ENCODE results near the gene MID1. TPM values are rescaled to one million over a fixed set of nuclear protein-coding genes. Genes with fewer than 3 reads are reported as not detected.

Gene MID1
- total and polyA plus RNA-seq, 4 donors = 3.4 to 34.7 (median 19.0) TPM

GRCh38 chrX:10611441-10612090 is 8.8 kb downstream of the MID1 start:
- ATAC-seq (ENCODE audit: low FRiP score) (no peak), DNase-seq (no peak)
- no peaks in the 10 kb centered on the region for H3K9me3 ChIP-seq (ENCODE audit: control insufficient read depth, low read length)
- 36 to 39% methylated on average over 4 of the region's 4 CpGs for WGBS, 2 donors
- intact Hi-C loops (cut with DNase I) = no loop called here
- no peaks in the 10 kb centered on the region for H3K27me3 ChIP-seq (ENCODE audit: control insufficient read depth in 1 of 2, insufficient read depth in 2 of 2, low read length in 1 of 2)
- H3K36me3 ChIP-seq (ENCODE audit: control insufficient read depth in 1 of 2, insufficient read depth in 2 of 2, low read length in 1 of 2) = no peaks in the 10 kb centered on the region
- H3K4me1 ChIP-seq (ENCODE audit: control insufficient read depth in 1 of 2, insufficient read depth in 2 of 2, low read length in 2 of 2) = no peaks in the 10 kb centered on the region
- H3K4me3 ChIP-seq (ENCODE audit: low read length in 2 of 2) = no peak overlapping the region
- no peak overlapping the region for H3K27ac ChIP-seq (ENCODE audit: low read depth in 1 of 2, low read length in 2 of 2)

GRCh38 chrX:10608099-10608498 is 12.3 kb downstream of the MID1 start:
- H3K9me3 ChIP-seq (ENCODE audit: control insufficient read depth, low read length) = no peaks in the 10 kb centered on the region
- intact Hi-C loops (cut with DNase I) = no loop called here
- DNase-seq (no peak), ATAC-seq (ENCODE audit: low FRiP score) (no peak)
- no peaks in the 10 kb centered on the region for H3K36me3 ChIP-seq (ENCODE audit: control insufficient read depth in 1 of 2, insufficient read depth in 2 of 2, low read length in 1 of 2)
- no peak overlapping the region for H3K4me3 ChIP-seq (ENCODE audit: low read length in 2 of 2)
- no peaks in the 10 kb centered on the region for H3K27me3 ChIP-seq (ENCODE audit: control insufficient read depth in 1 of 2, insufficient read depth in 2 of 2, low read length in 1 of 2)
- 68 to 86% methylated on average over 3 of the region's 3 CpGs for WGBS, 2 donors
- H3K27ac ChIP-seq (ENCODE audit: low read depth in 1 of 2, low read length in 2 of 2) = no peak overlapping the region
- H3K4me1 ChIP-seq (ENCODE audit: control insufficient read depth in 1 of 2, insufficient read depth in 2 of 2, low read length in 2 of 2) = no peaks in the 10 kb centered on the region

GRCh38 chrX:10607233-10607632 is 13.2 kb downstream of the MID1 start:
- no peaks in the 10 kb centered on the region for H3K36me3 ChIP-seq (ENCODE audit: control insufficient read depth in 1 of 2, insufficient read depth in 2 of 2, low read length in 1 of 2)
- no peaks in the 10 kb centered on the region for H3K27me3 ChIP-seq (ENCODE audit: control insufficient read depth in 1 of 2, insufficient read depth in 2 of 2, low read length in 1 of 2)
- no peak for ATAC-seq (ENCODE audit: low FRiP score)
- no peaks in the 10 kb centered on the region for H3K9me3 ChIP-seq (ENCODE audit: control insufficient read depth, low read length)
- no peak for DNase-seq
- H3K4me1 ChIP-seq (ENCODE audit: control insufficient read depth in 1 of 2, insufficient read depth in 2 of 2, low read length in 2 of 2) = no peaks in the 10 kb centered on the region
- intact Hi-C loops (cut with DNase I) = no loop called here
- WGBS, 2 donors = 90 to 99% methylated on average over 2 of the region's 2 CpGs
- H3K4me3 ChIP-seq (ENCODE audit: low read length in 2 of 2) = no peak overlapping the region
- no peak overlapping the region for H3K27ac ChIP-seq (ENCODE audit: low read depth in 1 of 2, low read length in 2 of 2)

- Histone ChIP-seq H3K27me3 (ENCODE audit: control insufficient read depth in 1 of 2, insufficient read depth in 2 of 2, low read length in 1 of 2) (no peaks in the 10 kb centered on the region), H3K9me3 (ENCODE audit: control insufficient read depth, low read length) (no peaks in the 10 kb centered on the region), H3K36me3 (ENCODE audit: control insufficient read depth in 1 of 2, insufficient read depth in 2 of 2, low read length in 1 of 2) (no peaks in the 10 kb centered on the region), H3K27ac (ENCODE audit: low read depth in 1 of 2, low read length in 2 of 2) (no peak overlapping the region), H3K4me1 (ENCODE audit: control insufficient read depth in 1 of 2, insufficient read depth in 2 of 2, low read length in 2 of 2) (no peaks in the 10 kb centered on the region), H3K4me3 (ENCODE audit: low read length in 2 of 2) (no peak overlapping the region)
- ATAC-seq (ENCODE audit: low FRiP score) (no peak), DNase-seq (no peak)
- intact Hi-C loops (cut with DNase I) = no loop called here
- WGBS, 2 donors = 35 to 43% methylated on average over 3 of the region's 3 CpGs
Observed at GRCh38 chrX:10603612-10604011, 16.8 kb downstream of the MID1 start.

GRCh38 chrX:10602646-10603045 is 17.7 kb downstream of the MID1 start:
- H3K27ac ChIP-seq (ENCODE audit: low read depth in 1 of 2, low read length in 2 of 2) = no peak overlapping the region
- H3K4me1 ChIP-seq (ENCODE audit: control insufficient read depth in 1 of 2, insufficient read depth in 2 of 2, low read length in 2 of 2) = no peaks in the 10 kb centered on the region
- no peak overlapping the region for H3K4me3 ChIP-seq (ENCODE audit: low read length in 2 of 2)
- 56 to 62% methylated on average over 2 of the region's 2 CpGs for WGBS, 2 donors
- no peaks in the 10 kb centered on the region for H3K9me3 ChIP-seq (ENCODE audit: control insufficient read depth, low read length)
- intact Hi-C loops (cut with DNase I) = no loop called here
- no peaks in the 10 kb centered on the region for H3K36me3 ChIP-seq (ENCODE audit: control insufficient read depth in 1 of 2, insufficient read depth in 2 of 2, low read length in 1 of 2)
- no peaks in the 10 kb centered on the region for H3K27me3 ChIP-seq (ENCODE audit: control insufficient read depth in 1 of 2, insufficient read depth in 2 of 2, low read length in 1 of 2)
- no peak for ATAC-seq (ENCODE audit: low FRiP score)
- no peak for DNase-seq

GRCh38 chrX:10600479-10600878 is 19.9 kb downstream of the MID1 start:
- no peaks in the 10 kb centered on the region for H3K4me1 ChIP-seq (ENCODE audit: control insufficient read depth in 1 of 2, insufficient read depth in 2 of 2, low read length in 2 of 2)
- no peak overlapping the region for H3K27ac ChIP-seq (ENCODE audit: low read depth in 1 of 2, low read length in 2 of 2)
- H3K36me3 ChIP-seq (ENCODE audit: control insufficient read depth in 1 of 2, insufficient read depth in 2 of 2, low read length in 1 of 2) = no peaks in the 10 kb centered on the region
- no peak overlapping the region for H3K4me3 ChIP-seq (ENCODE audit: low read length in 2 of 2)
- H3K27me3 ChIP-seq (ENCODE audit: control insufficient read depth in 1 of 2, insufficient read depth in 2 of 2, low read length in 1 of 2) = no peaks in the 10 kb centered on the region
- H3K9me3 ChIP-seq (ENCODE audit: control insufficient read depth, low read length) = no peaks in the 10 kb centered on the region
- ATAC-seq (ENCODE audit: low FRiP score) (no peak), DNase-seq (no peak)
- 46 to 88% methylated on average over 1 of the region's 1 CpG for WGBS, 2 donors
- intact Hi-C loops (cut with DNase I) = no loop called here

- WGBS, 2 donors = 4 to 11% methylated on average over 5 of the region's 5 CpGs
- Histone ChIP-seq H3K27ac (ENCODE audit: low read depth in 1 of 2, low read length in 2 of 2) (no peak overlapping the region), H3K27me3 (ENCODE audit: control insufficient read depth in 1 of 2, insufficient read depth in 2 of 2, low read length in 1 of 2) (no peaks in the 10 kb centered on the region), H3K9me3 (ENCODE audit: control insufficient read depth, low read length) (no peaks in the 10 kb centered on the region), H3K36me3 (ENCODE audit: control insufficient read depth in 1 of 2, insufficient read depth in 2 of 2, low read length in 1 of 2) (no peaks in the 10 kb centered on the region), H3K4me1 (ENCODE audit: control insufficient read depth in 1 of 2, insufficient read depth in 2 of 2, low read length in 2 of 2) (no peaks in the 10 kb centered on the region), H3K4me3 (ENCODE audit: low read length in 2 of 2) (no peak overlapping the region)
- no peak for ATAC-seq (ENCODE audit: low FRiP score)
- intact Hi-C loops (cut with DNase I) = no loop called here
- DNase-seq = no peak
Observed at GRCh38 chrX:10598540-10598939, 21.8 kb downstream of the MID1 start.

GRCh38 chrX:10597871-10598270 is 22.5 kb downstream of the MID1 start:
- Histone ChIP-seq H3K9me3 (ENCODE audit: control insufficient read depth, low read length) (no peaks in the 10 kb centered on the region), H3K27me3 (ENCODE audit: control insufficient read depth in 1 of 2, insufficient read depth in 2 of 2, low read length in 1 of 2) (no peaks in the 10 kb centered on the region), H3K36me3 (ENCODE audit: control insufficient read depth in 1 of 2, insufficient read depth in 2 of 2, low read length in 1 of 2) (no peaks in the 10 kb centered on the region), H3K27ac (ENCODE audit: low read depth in 1 of 2, low read length in 2 of 2) (no peak overlapping the region), H3K4me1 (ENCODE audit: control insufficient read depth in 1 of 2, insufficient read depth in 2 of 2, low read length in 2 of 2) (no peaks in the 10 kb centered on the region), H3K4me3 (ENCODE audit: low read length in 2 of 2) (no peak overlapping the region)
- WGBS, 2 donors = 67 to 75% methylated on average over 1 of the region's 1 CpG
- ATAC-seq (ENCODE audit: low FRiP score) (peak; percentile 53), DNase-seq (no peak)
- intact Hi-C loops (cut with DNase I) = no loop called here

GRCh38 chrX:10591363-10592335 is 28.7 kb downstream of the MID1 start:
- Histone ChIP-seq H3K36me3 (ENCODE audit: control insufficient read depth in 1 of 2, insufficient read depth in 2 of 2, low read length in 1 of 2) (no peaks in the 10 kb centered on the region), H3K4me3 (ENCODE audit: low read length in 2 of 2) (no peak overlapping the region), H3K27ac (ENCODE audit: low read depth in 1 of 2, low read length in 2 of 2) (no peak overlapping the region), H3K27me3 (ENCODE audit: control insufficient read depth in 1 of 2, insufficient read depth in 2 of 2, low read length in 1 of 2) (no peaks in the 10 kb centered on the region), H3K9me3 (ENCODE audit: control insufficient read depth, low read length) (no peaks in the 10 kb centered on the region), H3K4me1 (ENCODE audit: control insufficient read depth in 1 of 2, insufficient read depth in 2 of 2, low read length in 2 of 2) (no peaks in the 10 kb centered on the region)
- no peak for ATAC-seq (ENCODE audit: low FRiP score)
- intact Hi-C loops (cut with DNase I) = no loop called here
- WGBS, 2 donors = 24 to 42% methylated on average over 11 of the region's 11 CpGs
- DNase-seq = no peak

Measured in aorta (tissue), 5 donors.